Panc1 (cell line): ENCODE results near the gene LMF1. TPM values are rescaled to one million over a fixed set of nuclear protein-coding genes. Genes with fewer than 3 reads are reported as not detected.

Source experiments
- ATAC-seq: fragments of 200-7000 bp; cut with Tn5 transposase; 2 replicates; pipeline ENCODE4 v1.9.1; 2020; ENCODE audit warnings: mild to moderate bottlenecking, moderate library complexity
- BruUV-seq: library from RNA; stranded (reverse); fragments of 400-500 nt; replicated peaks from 2 replicates; lab custom pipeline; 2021; lab: Mats Ljungman, UMichigan
- CTCF ChIA-PET: fragments of 300-600 bp; sonication (Branson Sonifier 250); formaldehyde crosslinking; loops from one replicate; lab custom pipeline; 2022; ENCODE audit warnings: antibody characterized with exemption; lab: Charles Lee
- POLR2A ChIA-PET: fragments of 300-600 bp; sonication (Branson Sonifier 250); formaldehyde crosslinking; loops from one replicate; lab custom pipeline; 2022; ENCODE audit warnings: antibody characterized with exemption; lab: Charles Lee
- DNase-seq: peaks from one replicate; pipeline ENCODE4 v3.0.0-alpha.2; 2010; ENCODE audit warnings: low read depth, low spot score
- H3K27ac ChIP-seq: 2 replicates; pipeline ENCODE4 v1.5.1; 2011; ENCODE audit warnings: mild to moderate bottlenecking, low read length, inconsistent platforms
- H3K27me3 ChIP-seq: fragments of 200-500 bp; sonication (Bioruptor generic); 2 replicates; pipeline ENCODE4 v1.6.0; 2014; ENCODE audit warnings: low read length, inconsistent platforms; ENCODE audit not compliant: control insufficient read depth, insufficient read depth
- H3K36me3 ChIP-seq: fragments of 200-500 bp; sonication (Bioruptor generic); 2 replicates; pipeline ENCODE4 v1.5.1; 2014; ENCODE audit warnings: inconsistent platforms, mild to moderate bottlenecking, low read length, moderate library complexity; ENCODE audit not compliant: control insufficient read depth, insufficient read depth
- H3K4me1 ChIP-seq: 2 replicates; pipeline ENCODE4 v1.5.1; 2011; ENCODE audit warnings: inconsistent platforms, mild to moderate bottlenecking, low read length, moderate library complexity; ENCODE audit not compliant: control insufficient read depth, insufficient read depth
- H3K4me3 ChIP-seq, 2 experiments: 2 replicates each; pipeline ENCODE4 v1.5.1; 2011 to 2012; ENCODE audit warnings: low read depth in 2 of 2, low read length in 2 of 2, mild to moderate bottlenecking in 2 of 2, inconsistent platforms in 1 of 2, moderate library complexity in 1 of 2
- H3K9me3 ChIP-seq: fragments of 200-500 bp; sonication (Bioruptor generic); 2 replicates; pipeline ENCODE4 v1.5.1; 2014; ENCODE audit warnings: low read depth, mild to moderate bottlenecking, inconsistent platforms, low read length, moderate library complexity; ENCODE audit not compliant: control insufficient read depth, insufficient read depth
- POLR2AphosphoS5 ChIP-seq: IDR thresholded peaks from 2 replicates; pipeline ENCODE4 v1.6.1; 2012; ENCODE audit warnings: mild to moderate bottlenecking, low read depth, low read length, moderate library complexity
- SIN3A ChIP-seq: IDR thresholded peaks from 2 replicates; pipeline ENCODE4 v1.6.1; 2012; ENCODE audit warnings: low read depth, mild to moderate bottlenecking, low read length, moderate library complexity, borderline replicate concordance; ENCODE audit not compliant: insufficient read depth
- TCF7L2 ChIP-seq: IDR thresholded peaks from 2 replicates; pipeline ENCODE4 v1.6.1; 2011; ENCODE audit warnings: mild to moderate bottlenecking, low read depth, low read length, inconsistent platforms
- in situ Hi-C: cut with HindIII; loops from 2 replicates; pipeline ENCODE4 v1.10.0; 2016; ENCODE audit warnings: low sequenced_read_pairs, low pct_unique_long_range_greater_than_20kb
- intact Hi-C: fragments of 100-400 bp; cut with micrococcal nuclease; formaldehyde crosslinking; loops from one replicate; pipeline ENCODE4 v1.10.0; 2022; ENCODE audit not compliant: unreplicated experiment
- total RNA-seq: library from RNA; stranded (reverse); gene quantifications from one replicate; pipeline ENCODE4 v1.2.1, GENCODE V29; 2021; ENCODE audit not compliant: unreplicated experiment
- TF ChIP-seq, protein P1 (sequence below): fragments of 450-650 bp; IDR thresholded peaks from 2 replicates; pipeline ENCODE4 v1.5.1; 2017; ENCODE audit warnings: mild to moderate bottlenecking
- TF ChIP-seq, protein P2 (sequence below), 2 experiments: IDR thresholded peaks; 2 replicates each; pipeline ENCODE4 v1.6.1; 2011 to 2012; ENCODE audit warnings: low read depth in 2 of 2, control low read depth in 1 of 2, low read length in 1 of 2, mild to moderate bottlenecking in 1 of 2, moderate library complexity in 1 of 2; ENCODE audit not compliant: insufficient read depth in 1 of 2

Gene LMF1
- total RNA-seq, 1 experiment from 2014 or later: 24.3 TPM

- no peak for ATAC-seq
- no peaks in the 10 kb centered on the region for H3K36me3 ChIP-seq
- H3K9me3 ChIP-seq: no peaks in the 10 kb centered on the region
- ChIA-PET CTCF (no interaction called here), POLR2A (no interaction called here)
- H3K27ac ChIP-seq: no peak overlapping the region
- in situ Hi-C loops: no loop called here
- no TSS peak for BruUV-seq
- DNase-seq: no peak
- no peak overlapping the region for H3K4me3 ChIP-seq
- H3K27me3 ChIP-seq: no peaks in the 10 kb centered on the region
- intact Hi-C loops: no loop called here
- no peak for TF ChIP-seq SIN3A
- H3K4me1 ChIP-seq: no peaks in the 10 kb centered on the region
Measured at GRCh38 chr16:847151-847550, 123.6 kb downstream of the LMF1 start.

DNA sequence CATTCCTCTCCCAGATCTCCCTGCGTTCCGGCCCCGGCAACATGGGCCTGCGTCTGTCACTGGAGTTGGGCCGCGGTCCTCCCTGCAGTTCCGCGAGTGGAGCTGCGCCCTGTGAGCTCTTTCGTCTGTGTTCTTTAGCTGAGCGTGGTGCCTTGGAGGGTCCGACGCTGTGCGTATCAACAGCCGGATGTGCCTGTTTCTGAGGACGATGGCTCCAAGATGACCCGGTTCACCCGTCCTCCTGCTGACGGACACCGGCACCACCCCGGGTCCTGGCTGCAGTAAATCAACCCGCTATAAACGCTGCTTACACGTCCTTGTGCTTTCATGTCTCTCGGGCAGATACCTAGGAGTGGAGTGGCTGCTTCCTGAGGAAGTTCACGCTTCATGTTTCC is 125.4 kb downstream of the LMF1 start:
- Histone ChIP-seq H3K4me1 (no peaks in the 10 kb centered on the region), H3K4me3 (no peak overlapping the region), H3K9me3 (no peaks in the 10 kb centered on the region), H3K27me3 (no peaks in the 10 kb centered on the region), H3K36me3 (no peaks in the 10 kb centered on the region), H3K27ac (no peak overlapping the region)
- TF ChIP-seq, protein P1, sequence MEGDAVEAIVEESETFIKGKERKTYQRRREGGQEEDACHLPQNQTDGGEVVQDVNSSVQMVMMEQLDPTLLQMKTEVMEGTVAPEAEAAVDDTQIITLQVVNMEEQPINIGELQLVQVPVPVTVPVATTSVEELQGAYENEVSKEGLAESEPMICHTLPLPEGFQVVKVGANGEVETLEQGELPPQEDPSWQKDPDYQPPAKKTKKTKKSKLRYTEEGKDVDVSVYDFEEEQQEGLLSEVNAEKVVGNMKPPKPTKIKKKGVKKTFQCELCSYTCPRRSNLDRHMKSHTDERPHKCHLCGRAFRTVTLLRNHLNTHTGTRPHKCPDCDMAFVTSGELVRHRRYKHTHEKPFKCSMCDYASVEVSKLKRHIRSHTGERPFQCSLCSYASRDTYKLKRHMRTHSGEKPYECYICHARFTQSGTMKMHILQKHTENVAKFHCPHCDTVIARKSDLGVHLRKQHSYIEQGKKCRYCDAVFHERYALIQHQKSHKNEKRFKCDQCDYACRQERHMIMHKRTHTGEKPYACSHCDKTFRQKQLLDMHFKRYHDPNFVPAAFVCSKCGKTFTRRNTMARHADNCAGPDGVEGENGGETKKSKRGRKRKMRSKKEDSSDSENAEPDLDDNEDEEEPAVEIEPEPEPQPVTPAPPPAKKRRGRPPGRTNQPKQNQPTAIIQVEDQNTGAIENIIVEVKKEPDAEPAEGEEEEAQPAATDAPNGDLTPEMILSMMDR: no peak
- in situ Hi-C loops: no loop called here
- no TSS peak for BruUV-seq
- POLR2A ChIA-PET: no interaction called here
- CTCF ChIA-PET: no interaction called here
- intact Hi-C loops: no loop called here
- no peak for DNase-seq
- ATAC-seq: no peak

DNA sequence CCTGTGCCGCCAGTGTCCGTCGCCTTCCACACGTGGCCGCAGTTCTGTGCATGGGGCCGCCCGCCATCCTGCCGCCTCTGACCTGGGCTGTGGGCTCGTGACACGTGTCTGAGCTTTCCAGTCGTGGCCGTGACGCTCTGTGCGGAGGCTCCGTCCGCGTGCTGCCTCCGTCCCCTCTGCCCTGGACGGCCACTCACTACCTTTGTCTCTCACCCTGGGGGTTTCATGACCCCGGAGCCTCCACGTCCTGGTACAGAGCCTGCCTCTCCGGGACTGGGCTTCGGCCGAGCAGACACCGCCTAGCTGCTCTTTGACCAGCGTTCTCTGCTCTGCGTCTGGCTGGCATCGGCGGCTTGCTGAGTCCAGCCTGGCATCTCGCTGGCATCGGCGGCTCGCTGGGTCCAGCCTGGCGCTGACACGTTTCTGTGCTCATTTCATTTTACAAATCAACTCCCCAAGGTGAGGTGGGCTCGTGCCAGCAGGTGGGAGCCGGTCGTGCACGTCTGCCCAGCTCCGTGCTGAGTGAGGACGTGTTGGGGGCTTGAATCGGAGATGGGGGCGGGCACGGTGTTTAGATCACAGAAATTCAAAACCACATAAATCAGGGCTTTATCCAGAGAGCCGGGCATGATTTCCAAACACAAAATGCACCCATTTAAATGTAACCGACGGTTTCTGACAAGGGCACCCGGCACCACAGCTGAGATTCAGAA is 126.0 kb downstream of the LMF1 start:
- no TSS peak for BruUV-seq
- Histone ChIP-seq H3K9me3 (no peaks in the 10 kb centered on the region), H3K27me3 (no peaks in the 10 kb centered on the region), H3K4me1 (no peaks in the 10 kb centered on the region), H3K27ac (no peak overlapping the region), H3K4me3 (no peak overlapping the region), H3K36me3 (no peaks in the 10 kb centered on the region)
- ChIA-PET POLR2A (no interaction called here), CTCF (no interaction called here)
- no peak for ATAC-seq
- in situ Hi-C loops: no loop called here
- TF ChIP-seq SIN3A: no peak
- TF ChIP-seq, protein P1: no peak
- TF ChIP-seq POLR2AphosphoS5: no peak
- no peak for TF ChIP-seq TCF7L2
- TF ChIP-seq, protein P2, sequence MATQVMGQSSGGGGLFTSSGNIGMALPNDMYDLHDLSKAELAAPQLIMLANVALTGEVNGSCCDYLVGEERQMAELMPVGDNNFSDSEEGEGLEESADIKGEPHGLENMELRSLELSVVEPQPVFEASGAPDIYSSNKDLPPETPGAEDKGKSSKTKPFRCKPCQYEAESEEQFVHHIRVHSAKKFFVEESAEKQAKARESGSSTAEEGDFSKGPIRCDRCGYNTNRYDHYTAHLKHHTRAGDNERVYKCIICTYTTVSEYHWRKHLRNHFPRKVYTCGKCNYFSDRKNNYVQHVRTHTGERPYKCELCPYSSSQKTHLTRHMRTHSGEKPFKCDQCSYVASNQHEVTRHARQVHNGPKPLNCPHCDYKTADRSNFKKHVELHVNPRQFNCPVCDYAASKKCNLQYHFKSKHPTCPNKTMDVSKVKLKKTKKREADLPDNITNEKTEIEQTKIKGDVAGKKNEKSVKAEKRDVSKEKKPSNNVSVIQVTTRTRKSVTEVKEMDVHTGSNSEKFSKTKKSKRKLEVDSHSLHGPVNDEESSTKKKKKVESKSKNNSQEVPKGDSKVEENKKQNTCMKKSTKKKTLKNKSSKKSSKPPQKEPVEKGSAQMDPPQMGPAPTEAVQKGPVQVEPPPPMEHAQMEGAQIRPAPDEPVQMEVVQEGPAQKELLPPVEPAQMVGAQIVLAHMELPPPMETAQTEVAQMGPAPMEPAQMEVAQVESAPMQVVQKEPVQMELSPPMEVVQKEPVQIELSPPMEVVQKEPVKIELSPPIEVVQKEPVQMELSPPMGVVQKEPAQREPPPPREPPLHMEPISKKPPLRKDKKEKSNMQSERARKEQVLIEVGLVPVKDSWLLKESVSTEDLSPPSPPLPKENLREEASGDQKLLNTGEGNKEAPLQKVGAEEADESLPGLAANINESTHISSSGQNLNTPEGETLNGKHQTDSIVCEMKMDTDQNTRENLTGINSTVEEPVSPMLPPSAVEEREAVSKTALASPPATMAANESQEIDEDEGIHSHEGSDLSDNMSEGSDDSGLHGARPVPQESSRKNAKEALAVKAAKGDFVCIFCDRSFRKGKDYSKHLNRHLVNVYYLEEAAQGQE (IDR thresholded peaks at IDR 0.05; ENCODE audit: insufficient read depth in 1 of 2, low read depth in 2 of 2, low read length in 1 of 2): no peak
- DNase-seq: no peak
- intact Hi-C loops: no loop called here
